PC-3 (cell line): ENCODE measurements around the gene DISC1.

Experiments used
- EZH2 ChIP-seq: fragments of 300-600 bp; sonication (generic); IDR thresholded peaks from one replicate; pipeline ENCODE4 v1.6.1; 2017; ENCODE audit warnings: antibody characterized with exemption, mild to moderate bottlenecking, low read length; ENCODE audit not compliant: unreplicated experiment
- EZH2phosphoT487 ChIP-seq: fragments of 300-600 bp; sonication (generic); IDR thresholded peaks from 2 replicates; pipeline ENCODE4 v1.6.1; 2018; ENCODE audit warnings: mild to moderate bottlenecking, antibody characterized with exemption, low read length, borderline replicate concordance
- TF ChIP-seq, protein P1 (sequence below): fragments of 300-600 bp; sonication (generic); conservative IDR thresholded peaks from 2 replicates; pipeline ENCODE4 v1.5.1; 2017; ENCODE audit warnings: antibody characterized with exemption, low read depth, mild to moderate bottlenecking, low read length

- TF ChIP-seq, protein P1, sequence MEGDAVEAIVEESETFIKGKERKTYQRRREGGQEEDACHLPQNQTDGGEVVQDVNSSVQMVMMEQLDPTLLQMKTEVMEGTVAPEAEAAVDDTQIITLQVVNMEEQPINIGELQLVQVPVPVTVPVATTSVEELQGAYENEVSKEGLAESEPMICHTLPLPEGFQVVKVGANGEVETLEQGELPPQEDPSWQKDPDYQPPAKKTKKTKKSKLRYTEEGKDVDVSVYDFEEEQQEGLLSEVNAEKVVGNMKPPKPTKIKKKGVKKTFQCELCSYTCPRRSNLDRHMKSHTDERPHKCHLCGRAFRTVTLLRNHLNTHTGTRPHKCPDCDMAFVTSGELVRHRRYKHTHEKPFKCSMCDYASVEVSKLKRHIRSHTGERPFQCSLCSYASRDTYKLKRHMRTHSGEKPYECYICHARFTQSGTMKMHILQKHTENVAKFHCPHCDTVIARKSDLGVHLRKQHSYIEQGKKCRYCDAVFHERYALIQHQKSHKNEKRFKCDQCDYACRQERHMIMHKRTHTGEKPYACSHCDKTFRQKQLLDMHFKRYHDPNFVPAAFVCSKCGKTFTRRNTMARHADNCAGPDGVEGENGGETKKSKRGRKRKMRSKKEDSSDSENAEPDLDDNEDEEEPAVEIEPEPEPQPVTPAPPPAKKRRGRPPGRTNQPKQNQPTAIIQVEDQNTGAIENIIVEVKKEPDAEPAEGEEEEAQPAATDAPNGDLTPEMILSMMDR: no peak
- no peak for TF ChIP-seq EZH2
- no peak for TF ChIP-seq EZH2phosphoT487
Measured at GRCh38 chr1:232074265-232074664, 447.7 kb downstream of the DISC1 start.
